CD8-positive, alpha-beta memory T cell (primary cell): ENCODE measurements around the gene DCAF8L2. TPM values are rescaled to one million over a fixed set of nuclear protein-coding genes. Genes with fewer than 3 reads are reported as not detected.

Experiments
- CTCF ChIA-PET: fragments of 350-600 bp; sonication (Branson Sonifier 250); formaldehyde crosslinking; loops from one replicate; lab custom pipeline; 2021; ENCODE audit warnings: antibody characterized with exemption; lab: Charles Lee
- POLR2A ChIA-PET: fragments of 350-600 bp; sonication (Branson Sonifier 250); formaldehyde crosslinking; loops from one replicate; lab custom pipeline; 2021; ENCODE audit warnings: antibody characterized with exemption; lab: Charles Lee
- DNase-seq, 5 donors: peaks; one replicate each; pipeline versions ENCODE4 v3.0.0 to v3.0.0-alpha.2; 2020 to 2022; ENCODE audit warnings: mixed read lengths in 1 of 5
- H3K27ac ChIP-seq: one replicate; pipeline ENCODE4 v1.7.0; 2013; ENCODE audit warnings: low read depth, mild to moderate bottlenecking, low read length, moderate library complexity
- H3K27me3 ChIP-seq: 2 replicates; pipeline ENCODE4 v1.7.0; 2013; ENCODE audit warnings: low read length, mild to moderate bottlenecking; ENCODE audit not compliant: insufficient read depth, poor library complexity, severe bottlenecking
- H3K36me3 ChIP-seq: 2 replicates; pipeline ENCODE4 v1.7.0; 2013; ENCODE audit warnings: mild to moderate bottlenecking, low read length, moderate library complexity; ENCODE audit not compliant: insufficient read depth
- H3K4me1 ChIP-seq: 2 replicates; pipeline ENCODE4 v1.7.0; 2013; ENCODE audit warnings: mild to moderate bottlenecking, low read length, moderate library complexity; ENCODE audit not compliant: insufficient read depth
- H3K4me3 ChIP-seq: 2 replicates; pipeline ENCODE4 v1.7.0; 2013; ENCODE audit warnings: mild to moderate bottlenecking, low read length
- H3K9me3 ChIP-seq: 2 replicates; pipeline ENCODE4 v1.7.0; 2013; ENCODE audit warnings: mild to moderate bottlenecking, low read length
- H3K27ac Mint-ChIP-seq, 8 donors: one replicate each; pipeline ENCODE4 v1.8.0; 2020 to 2021; ENCODE audit warnings: mixed read lengths in 8 of 8, mild to moderate bottlenecking in 6 of 8, inconsistent platforms in 3 of 8, moderate library complexity in 3 of 8
- H3K27me3 Mint-ChIP-seq, 2 donors: one replicate each; pipeline ENCODE4 v1.8.0; 2020 to 2021; ENCODE audit warnings: mixed read lengths in 2 of 2, mild to moderate bottlenecking in 1 of 2, moderate library complexity in 1 of 2
- H3K36me3 Mint-ChIP-seq, 3 donors: one replicate each; pipeline ENCODE4 v1.8.0; 2020 to 2021; ENCODE audit warnings: mixed read lengths in 3 of 3, inconsistent platforms in 1 of 3, mild to moderate bottlenecking in 1 of 3
- H3K4me1 Mint-ChIP-seq, 3 donors: one replicate each; pipeline ENCODE4 v1.8.0; 2020 to 2021; ENCODE audit warnings: mixed read lengths in 3 of 3, inconsistent platforms in 1 of 3, mild to moderate bottlenecking in 1 of 3
- H3K4me3 Mint-ChIP-seq, 7 donors: one replicate each; pipeline ENCODE4 v1.8.0; 2020 to 2021; ENCODE audit warnings: mixed read lengths in 7 of 7, mild to moderate bottlenecking in 6 of 7, moderate library complexity in 4 of 7, inconsistent platforms in 2 of 7
- H3K9me3 Mint-ChIP-seq, 5 donors: one replicate each; pipeline ENCODE4 v1.8.0; 2020 to 2022; ENCODE audit warnings: mixed read lengths in 5 of 5, mild to moderate bottlenecking in 3 of 5, moderate library complexity in 2 of 5, inconsistent platforms in 1 of 5
- polyA plus RNA-seq: library from polyadenylated mRNA; unstranded; fragments of 300-500 nt; fragmentation: Illumina TruSeq; gene quantifications from one replicate; pipeline ENCODE4 v1.2.3, GENCODE V29; 2021
- total RNA-seq, 2 experiments: library from RNA; stranded (reverse); gene quantifications; one replicate each; pipeline ENCODE4 v1.2.3, GENCODE V29; 2021

Gene DCAF8L2
- total and polyA plus RNA-seq, 3 experiments from 2014 or later = not detected

DNA sequence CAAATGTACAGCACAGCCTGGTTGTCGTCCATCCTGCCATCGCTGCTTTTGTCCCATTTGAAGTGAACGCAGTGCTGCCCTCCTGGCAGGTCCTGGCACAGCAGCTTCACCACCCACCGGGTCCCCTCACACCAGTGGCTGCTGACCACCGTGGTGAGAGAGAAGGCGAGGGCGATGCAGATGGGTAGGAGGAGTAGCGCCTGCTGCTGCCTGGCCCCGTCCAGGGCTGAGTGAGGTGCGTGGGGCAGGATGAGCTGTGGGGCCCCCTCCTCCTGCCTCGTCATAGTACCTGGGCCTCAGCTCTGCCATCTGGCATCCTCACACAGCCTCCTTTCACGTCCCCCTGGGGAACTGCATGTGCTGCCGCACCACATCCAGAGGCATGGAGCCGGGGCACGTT lies 1.8 kb downstream of the DCAF8L2 start:
- H3K4me3 Mint-ChIP-seq = no peak overlapping the region
- Histone ChIP-seq H3K4me3 (no peak overlapping the region), H3K27ac (no peak overlapping the region), H3K9me3 (no peaks in the 10 kb centered on the region), H3K36me3 (no peaks in the 10 kb centered on the region), H3K4me1 (no peaks in the 10 kb centered on the region), H3K27me3 (no peaks in the 10 kb centered on the region)
- H3K36me3 Mint-ChIP-seq = no peaks in the 10 kb centered on the region
- no peaks in the 10 kb centered on the region for H3K4me1 Mint-ChIP-seq
- ChIA-PET POLR2A (no interaction called here), CTCF (no interaction called here)
- peaks cover 0 to 6% (median 3%) of the 10 kb centered on the region in 5 donors for H3K9me3 Mint-ChIP-seq
- H3K27me3 Mint-ChIP-seq = peaks cover 0 to 1% of the 10 kb centered on the region in 2 donors
- DNase-seq = no peak
- no peak overlapping the region for H3K27ac Mint-ChIP-seq

DNA sequence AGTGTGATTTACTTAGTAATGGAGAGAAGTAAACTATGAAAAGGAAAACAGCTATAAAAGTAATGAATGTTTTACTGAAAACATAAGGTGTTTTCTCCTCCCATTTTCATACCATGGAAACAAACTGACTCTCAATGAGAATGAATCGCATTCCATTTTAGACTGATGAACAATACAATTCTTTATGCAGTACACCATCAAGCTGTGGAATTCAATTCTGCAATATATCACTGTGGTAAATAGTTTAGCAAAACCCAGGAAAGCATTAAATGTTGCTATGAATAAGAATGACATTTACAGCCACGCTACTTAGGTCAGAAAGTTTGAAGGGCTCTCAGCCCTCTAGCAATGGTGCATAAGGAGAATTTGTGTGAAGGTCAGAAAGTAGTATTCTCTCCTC lies 7.4 kb downstream of the DCAF8L2 start:
- no peak overlapping the region for H3K27ac ChIP-seq
- H3K36me3 ChIP-seq = no peaks in the 10 kb centered on the region
- Mint-ChIP-seq H3K27me3 (no peaks in the 10 kb centered on the region), H3K9me3 (peaks cover 0 to 4% (median 3%) of the 10 kb centered on the region in 5 donors), H3K4me1 (no peaks in the 10 kb centered on the region), H3K4me3 (no peak overlapping the region), H3K27ac (no peak overlapping the region), H3K36me3 (no peaks in the 10 kb centered on the region)
- no peak overlapping the region for H3K4me3 ChIP-seq
- H3K4me1 ChIP-seq = no peaks in the 10 kb centered on the region
- ChIA-PET POLR2A (no interaction called here), CTCF (no interaction called here)
- no peak for DNase-seq
- no peaks in the 10 kb centered on the region for H3K27me3 ChIP-seq
- no peaks in the 10 kb centered on the region for H3K9me3 ChIP-seq

DNA sequence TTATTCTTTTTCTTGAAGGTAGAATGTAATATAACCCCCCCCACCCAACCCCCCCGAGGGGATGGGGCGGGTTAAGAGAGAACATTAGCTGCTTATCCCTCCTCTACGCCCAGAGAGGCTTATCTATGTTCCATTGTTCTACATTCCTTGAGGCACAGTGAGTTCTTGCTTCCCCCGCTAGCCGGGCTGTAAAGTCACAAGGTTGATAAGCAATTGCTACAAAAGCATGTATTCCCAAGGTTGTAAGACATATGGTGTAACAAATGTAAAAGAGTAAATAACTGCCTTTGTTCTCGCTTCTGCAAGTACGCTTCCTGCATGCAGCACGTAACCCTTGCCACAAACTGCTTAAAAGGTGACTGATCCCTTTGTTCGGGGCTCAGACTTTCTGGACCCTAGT lies 8.2 kb downstream of the DCAF8L2 start:
- Mint-ChIP-seq H3K27me3 (no peaks in the 10 kb centered on the region), H3K4me3 (no peak overlapping the region), H3K4me1 (no peaks in the 10 kb centered on the region), H3K27ac (no peak overlapping the region), H3K36me3 (no peaks in the 10 kb centered on the region), H3K9me3 (peaks cover 0 to 3% (median 0%) of the 10 kb centered on the region in 5 donors)
- ChIA-PET CTCF (no interaction called here), POLR2A (no interaction called here)
- Histone ChIP-seq H3K27me3 (no peaks in the 10 kb centered on the region), H3K4me3 (no peak overlapping the region), H3K4me1 (no peaks in the 10 kb centered on the region), H3K9me3 (no peaks in the 10 kb centered on the region), H3K36me3 (no peaks in the 10 kb centered on the region), H3K27ac (no peak overlapping the region)
- DNase-seq = no peak

DNA sequence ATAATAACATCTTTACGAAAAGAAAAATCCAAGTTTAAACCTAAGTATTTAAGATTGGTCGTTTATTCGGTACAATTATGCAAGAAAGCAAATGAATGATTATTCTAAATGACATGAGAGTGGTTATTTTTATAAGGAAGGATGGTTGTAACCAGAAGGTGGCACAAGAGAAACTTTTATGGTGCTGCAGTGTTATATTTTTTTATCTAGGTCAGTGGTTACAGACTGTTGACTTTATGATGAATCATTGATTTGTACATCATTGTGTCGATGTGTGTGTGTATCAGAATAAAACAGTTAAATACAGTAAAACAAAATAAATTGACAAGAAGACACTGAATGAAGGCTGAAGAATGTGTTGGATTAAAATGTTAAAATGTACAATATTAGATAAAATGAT lies 9.8 kb downstream of the DCAF8L2 start:
- H3K4me3 Mint-ChIP-seq = no peak overlapping the region
- POLR2A ChIA-PET = no interaction called here
- Histone ChIP-seq H3K4me1 (no peaks in the 10 kb centered on the region), H3K4me3 (no peak overlapping the region), H3K27ac (no peak overlapping the region), H3K27me3 (no peaks in the 10 kb centered on the region), H3K36me3 (no peaks in the 10 kb centered on the region), H3K9me3 (no peaks in the 10 kb centered on the region)
- no peaks in the 10 kb centered on the region for H3K36me3 Mint-ChIP-seq
- CTCF ChIA-PET = no interaction called here
- no peaks in the 10 kb centered on the region for H3K27me3 Mint-ChIP-seq
- H3K4me1 Mint-ChIP-seq = no peaks in the 10 kb centered on the region
- DNase-seq = no peak
- peaks cover 0 to 2% (median 0%) of the 10 kb centered on the region in 5 donors for H3K9me3 Mint-ChIP-seq
- H3K27ac Mint-ChIP-seq = no peak overlapping the region

DNA sequence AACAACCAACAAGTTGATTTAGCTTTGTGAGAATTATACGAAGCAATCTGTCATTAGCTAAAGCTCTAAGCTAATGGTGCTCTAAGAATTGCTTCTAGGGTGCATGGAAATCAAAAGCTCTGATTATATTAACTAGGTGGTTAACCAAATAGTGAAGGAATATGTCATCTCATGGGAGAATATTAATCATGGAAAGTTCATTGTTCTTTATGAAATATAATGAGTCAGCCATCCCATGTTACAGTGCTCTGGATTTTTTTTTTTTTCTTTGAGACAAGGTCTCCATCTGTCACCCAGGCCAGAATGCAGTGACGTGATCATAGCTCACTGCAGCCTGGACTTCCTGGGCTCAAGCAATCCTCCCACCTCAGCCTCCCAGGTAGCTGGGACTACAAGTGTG lies 10.5 kb downstream of the DCAF8L2 start:
- H3K36me3 ChIP-seq = no peaks in the 10 kb centered on the region
- Mint-ChIP-seq H3K27me3 (no peaks in the 10 kb centered on the region), H3K4me3 (no peak overlapping the region), H3K4me1 (no peaks in the 10 kb centered on the region), H3K27ac (no peak overlapping the region), H3K36me3 (no peaks in the 10 kb centered on the region), H3K9me3 (no peaks in the 10 kb centered on the region)
- no peak overlapping the region for H3K4me3 ChIP-seq
- ChIA-PET CTCF (no interaction called here), POLR2A (no interaction called here)
- no peaks in the 10 kb centered on the region for H3K27me3 ChIP-seq
- no peak for DNase-seq
- no peaks in the 10 kb centered on the region for H3K4me1 ChIP-seq
- H3K9me3 ChIP-seq = no peaks in the 10 kb centered on the region
- no peak overlapping the region for H3K27ac ChIP-seq

DNA sequence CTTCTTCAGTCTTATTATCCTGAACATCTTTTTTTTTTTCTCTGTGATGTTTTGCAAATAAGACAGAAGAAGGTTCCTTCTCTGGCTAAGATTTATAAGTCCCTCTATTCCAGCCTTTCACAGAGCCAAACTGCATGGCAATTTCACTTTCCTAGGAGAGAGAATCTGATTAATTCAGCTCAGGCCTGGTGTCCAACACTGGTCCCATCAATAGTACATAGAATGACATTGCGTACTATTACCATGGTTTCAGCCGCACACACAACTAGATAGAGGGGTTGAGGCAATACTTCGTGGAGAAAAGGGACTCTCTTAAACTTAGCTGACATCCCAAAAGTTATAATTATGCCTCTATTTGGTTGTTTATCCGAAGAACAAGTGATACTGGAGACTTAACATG lies 18.5 kb downstream of the DCAF8L2 start:
- H3K27me3 ChIP-seq = no peaks in the 10 kb centered on the region
- DNase-seq = no peak
- H3K9me3 ChIP-seq = no peaks in the 10 kb centered on the region
- H3K4me3 ChIP-seq = no peak overlapping the region
- H3K4me1 Mint-ChIP-seq = no peaks in the 10 kb centered on the region
- H3K36me3 ChIP-seq = no peaks in the 10 kb centered on the region
- CTCF ChIA-PET = no interaction called here
- H3K27ac Mint-ChIP-seq = no peak overlapping the region
- POLR2A ChIA-PET = no interaction called here
- H3K4me1 ChIP-seq = no peaks in the 10 kb centered on the region
- no peak overlapping the region for H3K27ac ChIP-seq
- no peaks in the 10 kb centered on the region for H3K27me3 Mint-ChIP-seq
- no peak overlapping the region for H3K4me3 Mint-ChIP-seq
- H3K9me3 Mint-ChIP-seq = peaks cover 0 to 8% (median 6%) of the 10 kb centered on the region in 5 donors
- H3K36me3 Mint-ChIP-seq = no peaks in the 10 kb centered on the region

DNA sequence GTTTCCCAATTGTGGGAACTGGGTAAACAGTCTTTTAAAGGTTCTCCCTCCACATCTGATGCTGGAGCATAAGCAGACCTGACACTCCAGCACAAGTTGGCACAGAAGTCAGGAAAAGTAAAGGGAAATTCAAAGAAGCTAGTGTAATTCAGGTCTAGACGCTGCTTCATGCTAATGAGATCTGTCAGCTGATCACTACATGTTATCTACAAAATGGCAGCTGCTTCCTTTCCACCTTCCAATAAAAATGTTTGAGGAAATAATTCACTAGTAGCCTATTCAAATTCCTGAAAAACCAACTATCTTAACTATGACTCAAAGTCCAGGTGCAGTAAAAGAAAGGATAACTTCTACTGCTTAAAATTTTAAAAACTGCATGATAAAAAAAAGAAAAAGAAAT lies 29.3 kb downstream of the DCAF8L2 start:
- no peak overlapping the region for H3K27ac Mint-ChIP-seq

DNA sequence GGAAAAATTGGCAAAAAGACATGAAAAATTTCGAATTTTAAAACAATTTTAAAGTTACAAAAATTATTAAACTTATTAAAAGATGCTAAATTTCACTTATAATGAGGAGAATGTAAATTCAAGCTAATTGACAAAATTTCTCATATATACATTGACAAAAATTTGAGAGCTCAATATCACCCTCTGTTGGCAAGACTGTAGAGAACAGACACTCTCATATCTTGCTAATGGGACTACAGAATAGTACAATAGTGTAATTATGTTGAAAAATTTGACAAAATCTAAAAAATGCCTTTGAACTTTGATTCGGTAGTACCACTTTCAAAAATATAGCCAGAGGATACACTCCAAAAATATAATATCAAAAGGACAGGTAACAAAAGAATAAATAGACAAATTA lies 29.8 kb downstream of the DCAF8L2 start:
- Histone ChIP-seq H3K4me1 (no peaks in the 10 kb centered on the region), H3K36me3 (no peaks in the 10 kb centered on the region), H3K4me3 (no peak overlapping the region), H3K9me3 (no peaks in the 10 kb centered on the region), H3K27me3 (no peaks in the 10 kb centered on the region), H3K27ac (no peak overlapping the region)
- no peak for DNase-seq
- H3K4me1 Mint-ChIP-seq = no peaks in the 10 kb centered on the region
- peaks cover 0 to 6% (median 3%) of the 10 kb centered on the region in 5 donors for H3K9me3 Mint-ChIP-seq
- H3K27ac Mint-ChIP-seq = no peak overlapping the region
- no peaks in the 10 kb centered on the region for H3K36me3 Mint-ChIP-seq
- H3K27me3 Mint-ChIP-seq = no peaks in the 10 kb centered on the region
- H3K4me3 Mint-ChIP-seq = no peak overlapping the region
- CTCF ChIA-PET = no interaction called here
- POLR2A ChIA-PET = no interaction called here

More for the DNA sequence above, 29.3 kb downstream of the DCAF8L2 start:
- Histone ChIP-seq H3K36me3 (no peaks in the 10 kb centered on the region), H3K9me3 (no peaks in the 10 kb centered on the region), H3K27me3 (no peaks in the 10 kb centered on the region), H3K27ac (no peak overlapping the region), H3K4me1 (no peaks in the 10 kb centered on the region), H3K4me3 (no peak overlapping the region)
- CTCF ChIA-PET = no interaction called here
- Mint-ChIP-seq H3K27me3 (no peaks in the 10 kb centered on the region), H3K4me3 (no peak overlapping the region), H3K36me3 (no peaks in the 10 kb centered on the region), H3K4me1 (no peaks in the 10 kb centered on the region), H3K9me3 (peaks cover 0 to 8% (median 3%) of the 10 kb centered on the region in 5 donors)
- POLR2A ChIA-PET = no interaction called here
- no peak for DNase-seq

DNA sequence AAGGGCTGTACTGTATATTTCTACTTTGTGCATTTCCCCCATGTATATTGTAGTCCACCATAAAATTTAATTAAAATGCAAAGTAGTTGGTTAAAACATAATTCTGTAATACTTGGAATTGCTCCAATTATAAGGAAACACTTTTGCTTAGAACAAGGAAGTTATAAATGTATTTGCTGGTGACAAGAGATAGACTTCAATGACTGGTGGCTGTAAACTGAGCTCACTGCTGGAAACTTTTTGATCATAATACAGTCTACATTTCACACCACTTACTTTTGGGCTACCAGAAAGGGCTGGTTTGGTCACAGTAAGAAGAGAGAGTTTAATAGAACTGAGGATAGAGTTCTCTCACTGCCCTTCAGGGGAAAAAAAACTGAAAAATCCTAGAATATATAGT lies 32.7 kb downstream of the DCAF8L2 start:
- no peaks in the 10 kb centered on the region for H3K9me3 ChIP-seq
- H3K4me3 ChIP-seq = no peak overlapping the region
- Mint-ChIP-seq H3K27me3 (no peaks in the 10 kb centered on the region), H3K36me3 (no peaks in the 10 kb centered on the region), H3K27ac (no peak overlapping the region), H3K4me1 (no peaks in the 10 kb centered on the region), H3K9me3 (peaks cover 0 to 6% (median 4%) of the 10 kb centered on the region in 5 donors), H3K4me3 (no peak overlapping the region)
- CTCF ChIA-PET = no interaction called here
- no peak overlapping the region for H3K27ac ChIP-seq
- DNase-seq = no peak
- POLR2A ChIA-PET = no interaction called here
- no peaks in the 10 kb centered on the region for H3K36me3 ChIP-seq
- H3K27me3 ChIP-seq = no peaks in the 10 kb centered on the region
- no peaks in the 10 kb centered on the region for H3K4me1 ChIP-seq
